Neural crest cell (in vitro differentiated cells): ENCODE measurements around the gene SLC9A9. TPM values are rescaled to one million over a fixed set of nuclear protein-coding genes. Genes with fewer than 3 reads are reported as not detected.
A peak's percentile ranks its signal among the peaks of the same experiment; 100 is the strongest.

ENCODE experiments used
- DNase-seq: peaks from one replicate; pipeline ENCODE4 v3.0.0; 2021; ENCODE audit warnings: low read depth, mixed read lengths, low spot score
- H3K27ac Mint-ChIP-seq: one replicate; pipeline ENCODE4 v1.8.0; 2021; ENCODE audit warnings: mild to moderate bottlenecking, mixed read lengths; ENCODE audit not compliant: unreplicated experiment
- H3K27me3 Mint-ChIP-seq: 2 replicates; pipeline ENCODE4 v1.8.0; 2021; ENCODE audit warnings: low read depth, mild to moderate bottlenecking, mixed read lengths
- H3K36me3 Mint-ChIP-seq: 2 replicates; pipeline ENCODE4 v1.8.0; 2021; ENCODE audit warnings: low read depth, mild to moderate bottlenecking, mixed read lengths
- H3K4me1 Mint-ChIP-seq: 2 replicates; pipeline ENCODE4 v1.8.0; 2021; ENCODE audit warnings: mixed read lengths
- H3K4me3 Mint-ChIP-seq: one replicate; pipeline ENCODE4 v1.8.0; 2021; ENCODE audit warnings: mild to moderate bottlenecking, mixed read lengths
- H3K9me3 Mint-ChIP-seq: 2 replicates; pipeline ENCODE4 v1.8.0; 2021; ENCODE audit warnings: mixed read lengths
- total RNA-seq: library from RNA; stranded (reverse); gene quantifications from 2 replicates; pipeline ENCODE4 v1.2.1, GENCODE V29; 2021
- TF ChIP-seq, protein P1 (sequence below): fragments of 200-600 bp; sonication (generic); conservative IDR thresholded peaks from 2 replicates; pipeline ENCODE4 v1.5.0; 2021; ENCODE audit warnings: antibody characterized with exemption, mild to moderate bottlenecking

The SLC9A9 gene
- total RNA-seq, 1 donor from 2014 or later = 0.56 TPM

DNA sequence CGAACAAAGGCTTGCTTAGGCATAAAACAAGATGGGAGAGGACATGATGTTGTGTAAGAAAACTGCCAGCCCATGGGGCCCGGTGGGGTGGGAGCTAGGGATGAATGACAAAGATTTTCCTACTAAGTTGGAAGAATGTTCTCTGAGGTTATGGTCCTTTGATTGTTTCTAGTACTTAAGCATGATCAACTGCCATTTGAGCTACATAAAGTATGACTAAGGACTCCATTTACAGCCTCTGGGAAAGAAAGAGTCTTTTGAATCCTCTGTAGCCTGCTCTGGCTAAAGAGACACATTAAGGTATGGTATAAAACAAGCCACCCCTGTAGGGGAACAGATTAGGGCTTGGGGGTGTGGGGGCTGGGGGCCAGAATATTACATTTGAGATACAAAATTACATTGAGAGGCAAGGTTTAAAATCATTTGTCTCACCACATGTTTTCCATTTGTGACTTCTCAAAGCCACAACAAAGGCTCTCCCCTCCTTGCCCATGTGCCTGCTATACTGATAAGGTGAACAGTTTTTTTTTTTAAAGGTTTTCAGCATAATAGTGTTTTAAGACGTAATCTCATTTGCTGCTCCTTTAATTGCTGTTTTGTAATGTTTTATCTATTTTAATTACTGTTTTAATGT, 405.3 kb downstream of the SLC9A9 start:
- Mint-ChIP-seq H3K4me3 (no peak overlapping the region), H3K4me1 (no peaks in the 10 kb centered on the region), H3K27me3 (no peaks in the 10 kb centered on the region), H3K36me3 (no peaks in the 10 kb centered on the region), H3K27ac (no peak overlapping the region), H3K9me3 (no peaks in the 10 kb centered on the region)
- no peak for DNase-seq
- TF ChIP-seq, protein P1, sequence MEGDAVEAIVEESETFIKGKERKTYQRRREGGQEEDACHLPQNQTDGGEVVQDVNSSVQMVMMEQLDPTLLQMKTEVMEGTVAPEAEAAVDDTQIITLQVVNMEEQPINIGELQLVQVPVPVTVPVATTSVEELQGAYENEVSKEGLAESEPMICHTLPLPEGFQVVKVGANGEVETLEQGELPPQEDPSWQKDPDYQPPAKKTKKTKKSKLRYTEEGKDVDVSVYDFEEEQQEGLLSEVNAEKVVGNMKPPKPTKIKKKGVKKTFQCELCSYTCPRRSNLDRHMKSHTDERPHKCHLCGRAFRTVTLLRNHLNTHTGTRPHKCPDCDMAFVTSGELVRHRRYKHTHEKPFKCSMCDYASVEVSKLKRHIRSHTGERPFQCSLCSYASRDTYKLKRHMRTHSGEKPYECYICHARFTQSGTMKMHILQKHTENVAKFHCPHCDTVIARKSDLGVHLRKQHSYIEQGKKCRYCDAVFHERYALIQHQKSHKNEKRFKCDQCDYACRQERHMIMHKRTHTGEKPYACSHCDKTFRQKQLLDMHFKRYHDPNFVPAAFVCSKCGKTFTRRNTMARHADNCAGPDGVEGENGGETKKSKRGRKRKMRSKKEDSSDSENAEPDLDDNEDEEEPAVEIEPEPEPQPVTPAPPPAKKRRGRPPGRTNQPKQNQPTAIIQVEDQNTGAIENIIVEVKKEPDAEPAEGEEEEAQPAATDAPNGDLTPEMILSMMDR = no peak

DNA sequence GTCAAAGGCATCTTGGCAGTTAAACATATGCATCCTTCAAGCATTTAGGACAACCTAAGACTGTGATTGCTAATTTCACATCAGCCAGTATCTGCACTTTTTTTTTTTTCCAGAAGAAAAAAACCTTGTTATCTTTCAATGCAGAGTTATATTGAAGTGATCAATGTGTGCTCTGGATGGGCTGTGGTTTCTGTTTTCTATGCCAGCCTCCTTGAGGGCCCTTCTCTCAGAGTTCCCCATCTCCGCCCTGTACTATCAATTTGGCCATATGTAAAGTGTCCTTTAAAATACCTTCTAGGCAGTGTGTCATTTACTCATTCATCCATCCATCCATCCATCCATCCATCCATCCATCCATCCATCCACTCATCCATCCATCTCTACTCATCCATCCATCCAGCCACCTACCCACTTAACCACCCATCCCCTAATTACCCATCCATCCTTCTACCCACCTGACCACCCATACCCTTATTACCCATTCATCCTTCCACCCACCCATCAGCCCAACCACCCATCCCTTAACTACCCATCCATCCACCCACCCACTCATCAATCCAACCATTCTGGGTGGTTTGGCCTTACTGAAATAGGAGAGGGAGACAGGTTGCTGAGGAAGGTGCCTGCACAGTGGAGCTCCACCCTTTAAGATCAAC, 406.6 kb downstream of the SLC9A9 start:
- DNase-seq = no peak
- Mint-ChIP-seq H3K4me1 (no peaks in the 10 kb centered on the region), H3K4me3 (no peak overlapping the region), H3K27ac (no peak overlapping the region), H3K36me3 (no peaks in the 10 kb centered on the region), H3K9me3 (no peaks in the 10 kb centered on the region), H3K27me3 (no peaks in the 10 kb centered on the region)
- TF ChIP-seq, protein P1 = no peak

DNA sequence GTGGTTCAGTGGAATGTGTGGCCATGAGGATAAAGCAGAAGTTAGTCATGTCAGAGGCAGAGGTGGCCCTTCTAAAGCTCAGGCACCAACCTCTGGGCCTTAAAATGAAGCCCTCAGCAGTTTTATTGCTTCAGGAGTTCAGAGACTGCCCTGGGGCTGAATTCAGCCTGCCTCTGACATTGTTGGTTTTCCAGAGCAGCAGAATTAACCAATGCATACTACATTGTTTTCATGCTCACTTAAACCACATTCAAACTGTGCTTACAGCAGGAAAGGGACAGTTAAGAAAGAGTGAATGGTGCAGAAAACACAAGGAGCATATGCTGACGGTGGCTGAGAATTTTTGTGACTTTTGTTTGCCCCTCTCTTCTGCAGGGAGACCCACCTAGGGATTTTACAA, 408.5 kb downstream of the SLC9A9 start:
- H3K9me3 Mint-ChIP-seq = no peaks in the 10 kb centered on the region
- H3K27me3 Mint-ChIP-seq = no peaks in the 10 kb centered on the region
- DNase-seq = no peak
- no peaks in the 10 kb centered on the region for H3K4me1 Mint-ChIP-seq
- H3K4me3 Mint-ChIP-seq = no peak overlapping the region
- H3K27ac Mint-ChIP-seq = no peak overlapping the region
- TF ChIP-seq, protein P1 = no peak
- H3K36me3 Mint-ChIP-seq = no peaks in the 10 kb centered on the region

DNA sequence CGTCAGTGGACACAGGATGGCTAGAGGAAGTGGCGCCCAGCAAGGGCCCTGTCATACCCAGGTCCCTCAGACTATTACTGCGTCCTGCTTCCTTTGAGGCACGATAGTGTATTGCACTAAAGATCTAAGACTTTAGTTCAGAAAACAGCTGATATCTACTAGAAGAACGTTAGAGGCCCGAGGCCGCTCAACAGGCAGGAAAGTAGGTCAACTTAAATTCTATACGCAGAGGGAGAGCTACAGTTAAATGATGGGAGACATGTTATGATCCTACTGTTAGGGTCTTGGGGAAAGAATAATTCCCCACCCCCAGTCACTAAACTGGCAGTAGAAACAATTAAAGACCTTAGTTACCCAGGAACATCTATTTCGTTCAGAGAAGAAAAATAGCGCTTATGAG, 410.9 kb downstream of the SLC9A9 start:
- H3K4me3 Mint-ChIP-seq = no peak overlapping the region
- no peaks in the 10 kb centered on the region for H3K36me3 Mint-ChIP-seq
- H3K27me3 Mint-ChIP-seq = no peaks in the 10 kb centered on the region
- no peak for DNase-seq
- no peaks in the 10 kb centered on the region for H3K9me3 Mint-ChIP-seq
- no peaks in the 10 kb centered on the region for H3K4me1 Mint-ChIP-seq
- TF ChIP-seq, protein P1 = no peak
- H3K27ac Mint-ChIP-seq = no peak overlapping the region

DNA sequence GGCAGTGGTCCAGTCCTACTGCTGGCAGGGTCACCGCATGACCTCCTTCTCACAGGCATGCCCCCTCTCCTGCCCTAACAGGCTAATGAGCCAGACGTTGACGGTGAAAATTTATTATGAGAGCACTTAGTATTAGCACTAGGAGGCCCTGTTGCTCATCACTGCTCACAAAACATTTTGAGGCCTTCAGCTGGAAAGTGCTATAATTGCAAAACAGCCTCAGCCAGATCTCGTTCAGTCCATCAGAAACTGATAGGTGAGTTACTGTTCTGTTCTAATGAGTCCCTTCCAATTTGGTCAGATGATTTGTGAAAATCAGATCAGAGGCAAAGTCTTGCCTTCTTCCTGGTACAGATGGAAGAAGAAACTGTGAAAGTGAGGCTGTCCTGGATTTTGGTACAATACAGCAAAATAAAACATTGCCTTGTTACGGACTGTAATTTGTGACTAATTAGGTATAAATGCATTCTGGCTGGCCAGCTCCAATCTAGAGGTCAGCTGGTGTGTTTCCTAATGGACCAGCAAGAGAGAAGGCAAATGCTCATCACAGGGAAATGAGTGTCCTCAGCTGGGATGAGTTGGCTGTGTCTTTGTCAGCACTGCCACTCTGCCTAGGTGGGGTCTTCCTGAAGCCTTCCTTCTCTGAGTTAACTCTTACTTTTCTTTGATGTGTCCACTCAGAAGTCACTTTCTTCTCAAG, 411.9 kb downstream of the SLC9A9 start:
- peak overlapping the region; percentile 22 for H3K27ac Mint-ChIP-seq
- no peaks in the 10 kb centered on the region for H3K36me3 Mint-ChIP-seq
- TF ChIP-seq, protein P1 = no peak
- H3K4me3 Mint-ChIP-seq = no peak overlapping the region
- H3K9me3 Mint-ChIP-seq = no peaks in the 10 kb centered on the region
- no peak for DNase-seq
- H3K27me3 Mint-ChIP-seq = no peaks in the 10 kb centered on the region
- no peaks in the 10 kb centered on the region for H3K4me1 Mint-ChIP-seq
